ENCODE data around the gene SF3A2.

SF3A2 gene

DNA sequence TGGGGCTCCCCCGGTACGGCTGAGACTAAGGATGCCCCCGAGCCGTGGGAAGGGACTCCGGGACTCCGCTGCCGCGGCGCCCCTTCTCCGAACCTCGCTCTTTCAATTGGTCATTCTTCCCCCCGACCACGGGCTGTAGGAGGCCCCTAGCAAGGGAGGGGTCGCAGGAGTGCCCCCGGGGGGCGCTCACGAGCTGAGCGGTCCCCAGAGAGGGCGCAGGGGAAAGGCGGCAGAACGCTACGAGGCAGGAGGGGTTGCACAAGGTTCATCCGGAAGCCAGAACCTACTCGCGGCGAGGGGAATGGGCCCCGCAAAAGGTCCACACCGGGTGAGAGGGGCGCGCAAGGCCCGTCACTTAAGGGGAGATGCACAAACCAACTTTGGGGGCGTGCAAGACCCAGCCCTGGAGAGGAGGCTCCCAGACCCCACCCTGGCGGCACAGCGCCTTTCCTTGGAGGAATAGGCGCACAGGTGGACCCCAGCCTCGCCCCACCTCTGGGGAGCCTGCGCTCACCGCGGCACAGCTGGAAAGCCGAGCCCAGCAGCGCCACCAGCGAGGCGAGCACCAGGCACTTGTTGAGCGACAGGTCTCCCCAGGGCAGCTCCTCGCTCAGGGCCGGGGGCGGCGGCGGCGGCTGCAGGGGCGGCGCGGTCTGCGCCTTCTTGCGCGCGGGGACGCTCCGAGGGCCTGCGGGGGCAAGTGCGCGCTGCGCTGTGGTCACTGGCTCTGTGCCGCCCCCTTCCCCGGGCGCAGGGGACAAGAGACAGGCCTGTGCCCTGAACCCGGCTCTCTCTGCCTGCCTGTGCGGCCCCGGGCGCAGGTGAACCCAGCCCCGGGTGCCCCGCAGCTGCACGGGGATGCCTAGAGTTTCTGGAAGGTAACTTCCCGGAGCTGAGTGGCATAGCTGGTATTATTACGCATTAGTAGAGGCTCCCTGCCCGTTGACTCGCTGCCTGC is 16.8 kb downstream of the SF3A2 start:
- no peak for DNase-seq (ENCODE audit: low read depth, low spot score)

DNA sequence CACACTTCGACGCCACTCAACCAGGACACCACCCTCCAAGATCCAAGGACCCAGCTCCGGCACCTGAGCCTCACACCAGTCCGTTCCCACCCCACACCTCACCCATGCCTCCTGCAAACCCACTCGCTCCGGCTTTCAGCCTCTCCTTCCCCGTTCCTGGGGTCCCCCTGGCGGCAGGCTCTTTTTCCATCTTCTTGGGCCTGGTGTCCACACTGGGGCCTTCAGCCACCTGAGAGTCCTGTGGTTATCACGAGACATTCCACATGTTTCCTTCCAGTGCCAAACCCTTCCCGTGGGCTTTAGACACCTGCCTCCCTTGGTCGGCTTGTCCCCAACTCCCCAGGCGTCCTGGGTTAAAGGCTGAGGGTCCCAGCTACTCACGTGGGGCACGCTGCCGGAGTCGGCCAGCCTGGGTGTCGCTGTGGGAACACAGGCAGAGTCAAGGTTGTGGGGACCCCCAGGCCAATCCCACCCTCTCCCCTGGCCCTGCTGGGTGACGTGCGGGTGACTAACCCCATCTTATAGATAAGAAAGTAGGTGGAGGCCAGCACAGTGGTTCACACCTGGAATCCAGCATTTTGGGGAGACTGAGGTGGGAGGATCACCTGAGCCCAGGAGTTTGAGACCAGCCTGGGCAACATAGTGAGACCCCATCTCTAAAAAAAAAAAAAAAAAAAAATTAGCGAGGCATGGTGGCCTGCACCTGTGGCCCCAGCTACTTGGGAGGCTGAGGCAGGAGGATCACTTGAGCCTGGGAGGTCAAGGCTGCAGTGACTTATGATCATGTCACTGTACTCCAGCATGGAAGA is 17.6 kb downstream of the SF3A2 start:
- DNase-seq (ENCODE audit: low read depth, low spot score), result no peak

DNA sequence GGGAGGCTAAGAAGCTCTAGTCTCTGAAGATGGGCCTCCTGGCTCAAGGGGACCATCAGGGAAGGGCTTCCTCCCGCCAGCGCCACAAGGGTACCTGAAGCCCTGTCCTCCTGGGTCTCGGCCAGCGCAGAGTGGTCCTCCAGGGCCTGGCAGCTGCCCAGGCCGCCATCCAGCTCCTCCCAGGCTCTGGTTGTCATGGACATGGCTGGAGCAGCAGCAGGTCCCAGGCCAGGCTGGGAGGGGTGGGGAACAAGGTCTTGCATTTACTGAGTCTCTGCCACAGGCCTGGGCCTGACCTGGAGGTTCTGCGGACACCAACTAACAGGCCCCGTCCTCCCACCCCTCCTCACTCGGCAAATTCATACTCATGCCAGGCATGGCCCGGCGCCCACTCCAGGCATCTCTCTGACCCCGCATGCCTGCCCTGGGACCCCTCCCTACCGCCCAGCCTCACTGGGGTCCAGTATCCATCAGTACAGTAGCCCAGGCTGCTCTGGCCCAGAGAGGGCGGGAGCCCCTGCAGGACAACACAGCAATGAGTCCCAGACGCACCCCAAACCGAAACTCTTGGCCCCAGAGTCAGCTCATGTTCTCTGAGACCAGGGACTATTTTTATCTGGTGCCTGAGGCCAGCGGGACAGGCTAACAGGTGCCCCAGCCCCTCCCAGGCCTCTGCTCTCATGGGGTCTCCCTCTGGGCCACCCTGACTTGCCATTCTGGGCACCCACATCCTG is 18.7 kb downstream of the SF3A2 start:
- no peak for DNase-seq (ENCODE audit: low read depth, low spot score)

GRCh38 chr19:2255982-2256685 is 19.5 kb downstream of the SF3A2 start, which contains the start of gene JSRP1:
Gene JSRP1 (minus strand): TSS chr19:2256417. CDS start chr19:2255314, 1,103 bp downstream.
- DNase-seq (ENCODE audit: low read depth, low spot score), result no peak

DNA sequence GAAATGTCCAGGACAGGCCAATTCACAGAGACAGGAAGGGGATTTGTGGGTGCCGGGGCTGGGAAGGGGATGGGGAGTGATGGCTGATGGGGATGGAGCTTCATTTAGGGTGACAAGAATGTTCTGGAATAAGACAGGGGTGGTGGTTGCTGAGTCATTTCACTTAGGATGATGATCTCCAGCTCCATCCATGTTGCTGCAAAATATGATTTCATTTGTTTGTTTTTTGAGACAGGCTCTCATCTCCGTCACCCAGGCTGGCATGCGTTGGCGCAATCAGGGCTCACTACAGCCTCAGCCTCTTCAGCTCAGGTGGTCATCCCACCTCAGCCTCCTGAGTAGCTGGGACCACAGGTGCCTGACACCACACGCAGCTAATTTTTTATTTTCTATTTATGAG is 22.7 kb downstream of the SF3A2 start:
- no peak for DNase-seq (ENCODE audit: low read depth, low spot score)

GRCh38 chr19:2260341-2260805 is 23.7 kb downstream of the SF3A2 start:
- no peak for DNase-seq (ENCODE audit: low read depth, low spot score)

DNA sequence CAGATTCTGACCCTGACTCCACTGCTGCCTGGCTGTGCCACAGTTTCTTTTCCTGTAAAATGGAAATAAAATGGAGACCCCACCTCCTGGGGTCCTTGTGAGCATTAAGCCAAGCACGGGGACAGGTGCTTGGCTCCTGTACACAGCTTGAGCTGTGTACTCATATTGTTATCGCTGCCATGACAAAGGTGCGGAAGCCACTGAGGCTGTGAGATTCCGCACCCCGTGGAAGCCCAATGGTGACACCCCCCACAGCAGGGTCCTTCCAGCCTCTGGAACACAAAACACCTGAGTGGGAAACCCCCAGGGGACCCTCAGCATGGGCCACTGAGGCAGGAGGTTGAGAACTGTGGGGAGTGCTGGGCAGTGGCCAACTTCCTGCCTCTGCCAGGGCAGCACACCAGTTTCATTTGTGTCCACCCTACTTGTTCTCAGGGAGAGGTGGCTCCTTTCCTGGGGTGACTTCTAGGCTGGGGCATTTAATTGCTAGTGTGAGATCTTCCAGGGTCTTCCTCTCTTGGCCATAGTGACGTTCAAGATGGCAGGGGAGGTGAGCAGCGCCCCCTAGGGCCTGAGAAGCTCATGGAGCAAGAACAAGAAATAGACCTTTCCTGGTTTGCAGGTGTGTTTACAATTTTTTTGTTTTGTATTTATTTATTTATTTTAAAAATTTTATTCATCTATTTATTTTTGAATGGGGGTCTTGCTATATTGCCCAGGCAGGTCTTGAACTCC is 25.0 kb downstream of the SF3A2 start:
- no peak for DNase-seq (ENCODE audit: low read depth, low spot score)

DNA sequence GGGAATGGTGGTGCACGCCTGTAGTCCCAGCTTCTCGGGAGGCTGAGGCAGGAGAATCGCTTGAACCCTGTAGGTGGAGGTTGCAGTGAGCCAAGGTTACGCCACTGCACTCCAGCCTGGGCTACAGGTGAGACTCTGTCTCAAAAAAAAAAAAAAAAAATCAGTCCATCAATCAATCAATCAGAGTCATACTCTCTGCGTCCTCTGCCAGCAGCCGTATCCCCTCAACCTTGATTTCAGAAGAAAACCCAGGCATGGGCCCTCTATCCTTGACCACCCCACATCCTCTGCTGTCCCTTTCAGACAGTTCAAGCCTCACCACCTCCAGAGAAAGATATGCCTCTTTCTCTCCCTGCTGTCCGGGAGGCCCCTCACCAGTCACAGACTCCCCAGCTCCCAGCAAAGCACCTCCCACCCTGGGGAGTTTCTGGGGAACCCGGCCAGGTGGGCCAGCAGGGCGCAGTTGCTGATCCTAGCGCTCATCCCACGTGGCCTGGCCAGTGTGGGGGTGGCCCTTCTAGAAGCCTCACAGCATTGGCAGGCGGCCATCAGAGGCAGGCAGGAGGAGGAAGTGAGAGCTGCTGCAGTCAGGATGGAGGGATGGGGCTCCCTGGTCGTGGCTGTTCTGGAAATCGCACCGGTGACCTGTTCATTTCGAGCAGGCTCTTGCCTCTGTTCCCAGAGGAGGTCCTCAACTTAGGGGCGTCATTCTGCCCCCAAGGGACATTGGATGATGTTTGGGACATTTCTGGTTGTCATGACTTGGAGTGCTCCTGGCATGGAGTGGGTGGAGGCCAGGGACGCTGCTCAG is 29.8 kb downstream of the SF3A2 start:
- no peak for DNase-seq (ENCODE audit: low read depth, low spot score)

DNA sequence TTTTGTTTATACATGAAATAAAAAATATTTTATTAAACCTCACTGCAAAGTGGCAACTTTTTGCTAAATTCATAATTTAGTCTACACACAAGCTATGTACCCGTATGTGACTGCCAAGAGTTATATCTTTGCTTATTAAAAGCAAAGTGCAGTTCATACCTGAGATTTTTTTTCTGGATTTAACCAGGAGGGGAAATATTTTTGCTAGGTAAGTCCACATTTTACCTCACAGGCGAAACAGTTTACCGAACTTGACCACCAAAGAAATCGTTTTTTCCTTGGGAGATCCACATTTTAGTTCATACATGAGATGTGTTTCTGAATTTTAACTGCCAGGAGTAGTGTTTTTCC is 31.8 kb downstream of the SF3A2 start:
- no peak for DNase-seq (ENCODE audit: low read depth, low spot score)

GRCh38 chr19:2268861-2269243 is 32.2 kb downstream of the SF3A2 start:
- DNase-seq (ENCODE audit: low read depth, low spot score), result no peak

GRCh38 chr19:2269244-2270156 is 32.9 kb downstream of the SF3A2 start:
- peak; percentile 80 for DNase-seq (ENCODE audit: low read depth, low spot score)

DNA sequence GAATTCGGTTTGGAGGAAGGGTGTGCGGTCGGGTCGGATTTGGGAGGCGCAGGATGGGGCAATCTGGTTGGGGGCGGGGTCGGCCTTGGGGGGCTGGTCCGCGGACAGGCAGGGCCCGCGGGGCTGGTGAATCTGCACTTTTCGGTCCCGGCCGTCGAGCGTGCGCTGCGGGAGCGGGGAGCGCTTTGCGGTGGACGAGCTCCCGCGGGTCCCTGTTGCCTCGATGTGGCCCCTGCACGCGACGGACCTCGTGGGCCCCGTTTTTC is 33.5 kb downstream of the SF3A2 start:
- DNase-seq (ENCODE audit: low read depth, low spot score), result no peak

GRCh38 chr19:2270423-2271233 is 34.0 kb downstream of the SF3A2 start:
- DNase-seq (ENCODE audit: low read depth, low spot score), result peak; percentile 52

- DNase-seq (ENCODE audit: low read depth, low spot score), result no peak
These were observed 34.8 kb downstream of the SF3A2 start for GRCh38 chr19:2271234-2272103.

DNA sequence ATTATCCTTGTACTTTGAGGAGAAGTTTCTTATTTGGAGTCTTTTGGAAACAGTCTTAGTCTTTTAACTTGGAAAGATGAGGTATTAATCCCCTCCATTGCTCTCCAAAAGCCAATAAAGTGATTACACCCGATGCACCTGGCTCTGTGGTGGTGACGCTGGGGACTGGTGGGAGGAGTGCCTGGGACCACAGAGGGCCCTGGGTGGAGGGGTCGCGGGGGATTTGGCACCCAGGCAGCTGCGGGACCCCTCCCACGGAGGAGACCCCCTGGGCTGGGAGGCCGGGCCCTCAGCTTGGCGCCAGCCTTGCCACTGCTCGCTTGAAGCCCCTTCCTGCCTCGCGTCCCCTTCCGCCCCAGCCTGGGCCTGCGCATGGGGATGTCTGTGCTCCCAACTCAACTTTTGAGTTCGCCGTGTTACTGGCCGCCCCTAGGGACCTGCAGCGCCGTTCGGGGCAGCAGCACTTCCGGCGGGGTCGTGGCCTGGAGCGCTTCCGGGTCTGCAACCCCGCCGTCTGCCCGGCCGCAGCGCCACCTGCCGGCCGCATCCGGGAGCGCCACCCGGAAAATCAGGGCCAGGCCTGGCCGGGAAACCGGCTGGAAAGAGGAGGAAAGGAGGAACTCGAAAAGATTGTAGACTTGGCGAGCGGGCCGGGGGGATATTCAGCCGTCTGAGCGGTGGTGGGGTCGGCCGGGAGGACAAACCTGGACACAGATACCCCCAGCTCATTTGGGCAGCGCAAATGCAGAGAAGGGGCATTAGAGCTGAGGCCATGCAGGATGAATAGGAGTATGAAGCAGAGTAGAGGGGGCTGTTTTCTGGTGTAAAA is 36.9 kb downstream of the SF3A2 start:
- DNase-seq (ENCODE audit: low read depth, low spot score), result no peak

GRCh38 chr19:2274185-2274711 is 37.6 kb downstream of the SF3A2 start:
- DNase-seq (ENCODE audit: low read depth, low spot score), result no peak

All from brain pericyte (primary cell).